Middle frontal gyrus (tissue), 1 donor: ENCODE data around the gene NGB.
"Not testable (repeated sequence)": the region's sequence is repeated elsewhere in the genome, so short reads cannot be mapped to it uniquely, and the experiment has no call there.

Experiments
- DNase-seq: peaks from one replicate; pipeline ENCODE4 v3.0.0-alpha.2; 2015; ENCODE audit warnings: low spot score; ENCODE audit errors: extremely low spot score

Gene NGB

DNA sequence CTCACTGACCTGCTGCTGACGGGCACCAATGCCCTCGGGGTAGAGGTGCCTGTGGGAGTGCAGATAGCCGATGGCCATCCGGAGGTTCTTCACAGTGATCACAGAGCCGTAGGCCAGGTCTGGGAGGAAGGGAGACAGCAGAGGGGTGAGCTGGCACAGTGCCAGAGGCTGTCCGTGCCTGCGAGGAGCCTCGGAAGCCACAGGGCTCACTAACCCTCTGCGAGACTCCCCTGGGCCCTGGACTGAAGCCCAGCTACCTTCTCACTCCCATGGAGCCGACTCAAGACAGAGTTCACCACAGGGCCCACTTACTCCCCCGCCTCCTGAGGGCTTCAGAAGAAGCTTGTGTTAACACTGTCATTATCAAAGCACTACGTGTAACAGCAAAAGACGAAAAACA, 25.1 kb upstream of the NGB start:
- no peak for DNase-seq

DNA sequence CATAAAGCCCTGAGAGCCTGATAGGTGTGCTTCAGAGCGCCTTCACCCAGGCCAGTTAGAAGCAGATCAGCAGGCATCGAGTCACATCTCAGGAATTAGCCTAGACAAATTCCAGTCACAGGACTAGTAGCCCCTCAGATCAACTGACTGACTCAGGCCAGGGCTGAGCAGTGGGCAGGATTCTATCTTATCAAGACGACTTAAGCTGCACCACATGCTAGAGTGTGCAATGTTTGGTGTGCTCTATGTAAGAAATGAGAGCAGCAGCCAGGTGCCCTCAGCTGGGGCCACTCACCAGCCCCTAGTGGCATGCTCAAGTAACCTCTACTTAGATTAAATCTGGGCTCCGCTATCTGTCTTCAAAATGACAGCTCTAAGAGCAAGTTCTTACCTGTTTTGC, 19.7 kb upstream of the NGB start:
- DNase-seq = no peak

DNA sequence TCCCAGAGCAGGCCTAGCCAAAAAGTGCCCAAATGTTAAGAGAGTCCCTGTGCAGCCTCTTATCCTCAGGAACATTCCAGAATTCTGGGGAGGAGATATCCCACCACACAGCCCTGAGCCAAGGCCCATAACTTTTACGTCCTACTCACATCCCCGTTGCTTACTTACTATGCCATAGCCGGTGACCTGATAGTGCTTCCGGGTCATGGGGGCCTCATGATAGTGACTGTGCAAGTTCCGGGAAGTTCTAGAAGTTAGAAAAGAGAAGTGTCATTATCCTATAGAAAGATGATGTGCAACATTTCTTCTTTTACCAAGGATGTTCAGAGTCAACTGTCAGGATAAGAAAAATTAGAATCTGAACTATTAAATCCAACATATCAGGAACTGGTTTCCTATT, 15.6 kb upstream of the NGB start:
- DNase-seq = no peak

DNA sequence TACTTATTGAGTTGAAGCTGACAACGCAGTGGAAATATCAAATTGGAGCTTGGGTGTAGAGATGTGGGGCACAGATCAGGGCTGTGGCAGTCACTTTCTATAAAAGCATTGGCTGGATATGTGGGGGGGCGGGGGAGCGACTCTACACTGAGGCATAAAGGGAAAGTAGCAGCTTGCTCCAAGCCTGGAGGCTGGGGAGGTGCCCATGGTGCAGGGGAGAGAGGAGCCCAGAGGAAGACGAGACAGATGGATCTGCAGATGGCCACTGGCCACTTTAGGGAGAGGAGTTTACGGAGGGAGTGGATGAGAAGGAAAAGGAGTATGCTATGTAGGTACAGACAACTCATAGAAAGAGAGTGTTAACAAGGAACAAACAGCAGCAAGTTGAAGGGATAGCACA, 13.5 kb upstream of the NGB start:
- DNase-seq = peak; percentile 43

DNA sequence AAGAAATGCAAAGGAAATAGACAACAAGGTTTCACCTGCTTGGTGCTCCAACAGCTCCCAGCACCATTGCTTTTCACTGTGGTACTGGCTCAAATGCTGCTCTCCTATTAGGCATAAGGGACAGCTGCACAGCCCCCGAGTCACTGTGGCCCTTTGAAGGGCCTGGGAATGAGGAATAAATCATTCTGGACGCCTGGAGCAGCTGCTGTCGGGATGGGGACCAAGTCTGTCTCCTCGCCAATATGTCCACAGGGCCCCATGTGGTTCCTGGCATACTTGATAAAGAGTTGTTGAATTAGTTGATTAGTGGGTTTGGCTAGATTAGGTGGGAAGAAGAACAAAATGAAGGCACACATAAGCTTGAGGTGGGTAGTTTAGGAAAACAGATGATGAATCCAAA, 13.1 kb upstream of the NGB start:
- no peak for DNase-seq

DNA sequence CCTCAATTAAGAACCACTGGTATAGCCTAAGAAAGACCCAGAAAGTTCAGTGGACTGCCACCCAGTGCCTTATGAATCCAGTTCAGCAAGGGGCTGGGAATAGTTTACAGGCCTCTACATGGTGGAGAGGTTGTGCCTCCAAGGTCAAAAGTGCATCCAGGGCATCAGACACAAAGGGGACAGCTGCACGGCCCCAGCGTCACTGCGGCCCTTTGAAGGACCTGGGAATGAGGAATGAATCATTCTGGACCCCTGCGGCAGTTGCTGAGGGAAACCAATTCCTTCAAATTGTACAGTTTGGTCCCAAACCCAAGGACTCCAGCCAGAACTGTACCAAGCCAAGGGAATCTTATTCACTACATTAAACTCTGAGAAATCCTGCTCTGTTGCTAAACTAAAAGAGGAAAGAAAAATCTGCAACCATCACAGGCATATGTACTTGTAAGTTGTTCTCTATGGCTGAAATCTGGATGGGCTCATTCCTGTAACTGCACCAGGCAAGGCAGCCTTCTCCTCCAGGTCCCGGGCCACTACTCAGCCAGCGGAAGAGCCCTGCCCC, 10.9 kb upstream of the NGB start:
- DNase-seq = no peak

DNA sequence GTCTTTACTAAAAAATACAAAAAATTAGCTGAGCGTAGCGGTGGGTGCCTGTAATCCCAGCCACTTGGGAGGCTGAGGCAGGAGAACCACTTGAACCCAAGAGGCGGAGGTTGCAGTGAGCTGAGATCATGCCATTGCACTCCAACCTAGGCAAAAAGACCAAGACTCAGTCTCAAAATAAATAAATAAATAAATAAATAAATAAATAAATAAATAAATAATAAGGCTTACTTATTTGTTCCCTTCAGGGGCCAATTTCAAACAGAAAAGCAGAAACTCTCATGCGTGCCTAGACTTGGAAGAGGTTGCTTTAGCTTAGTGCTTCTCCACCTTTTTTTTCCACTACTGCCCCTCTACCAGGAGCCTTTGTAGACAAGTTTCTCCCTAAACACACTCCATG, 9.9 kb upstream of the NGB start:
- DNase-seq = not testable (repeated sequence)

DNA sequence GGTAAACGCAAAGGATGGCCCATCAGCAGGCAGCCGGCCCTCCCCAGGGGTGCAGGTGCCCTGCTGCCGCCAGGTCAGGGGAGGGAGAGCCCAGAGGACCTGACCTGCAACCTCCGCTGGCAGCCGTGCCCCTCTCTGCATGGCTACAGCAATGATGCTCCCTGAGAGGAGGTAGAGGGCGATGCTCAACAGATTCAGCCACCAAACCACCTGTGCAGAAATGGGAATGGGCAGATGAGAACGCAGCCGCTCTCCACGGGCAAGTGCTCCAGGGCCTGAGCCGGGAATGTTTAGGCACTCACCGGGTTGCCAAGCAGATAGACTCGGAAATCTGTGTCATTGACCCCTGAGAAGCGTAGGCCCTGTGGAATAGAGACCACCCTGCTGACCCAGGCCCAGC, 8.7 kb upstream of the NGB start:
- DNase-seq = no peak

DNA sequence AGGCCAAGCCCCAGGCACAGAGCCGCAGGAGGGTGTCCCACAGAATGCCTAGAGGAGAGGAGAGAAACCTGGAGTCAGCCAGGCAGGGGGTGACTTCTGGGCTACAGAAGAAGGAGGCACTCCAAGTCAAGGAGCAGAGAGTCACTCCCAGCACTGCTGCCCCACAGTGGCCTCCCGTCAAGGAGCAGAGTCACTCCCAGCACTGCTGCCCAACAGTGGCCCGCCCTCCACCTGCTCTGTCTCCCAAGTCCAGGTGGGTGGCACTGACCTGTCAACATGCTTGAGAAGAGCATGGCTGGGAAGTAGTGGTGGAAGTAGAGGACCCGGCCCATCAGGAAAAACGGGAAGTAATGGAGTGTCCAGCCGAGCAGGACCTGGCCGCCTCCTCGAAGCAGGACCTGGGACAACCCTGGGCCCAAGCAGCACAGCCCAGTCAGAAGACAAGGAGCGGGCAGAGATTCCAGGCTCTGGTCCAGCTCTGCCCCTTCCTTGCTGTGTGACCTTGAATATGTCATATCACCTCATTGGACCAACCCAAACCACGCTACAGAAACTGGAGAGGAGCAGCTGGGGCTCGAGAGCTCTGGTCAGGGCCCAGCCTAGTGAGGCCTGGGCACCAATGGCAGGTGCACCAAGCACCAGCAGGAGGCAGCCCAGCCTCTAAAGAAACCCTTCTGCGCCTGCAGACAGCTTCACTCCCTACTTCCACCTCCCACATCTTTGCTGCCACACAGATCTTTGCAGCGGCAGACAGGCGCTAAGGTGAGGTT, 7.6 kb upstream of the NGB start:
- no peak for DNase-seq

DNA sequence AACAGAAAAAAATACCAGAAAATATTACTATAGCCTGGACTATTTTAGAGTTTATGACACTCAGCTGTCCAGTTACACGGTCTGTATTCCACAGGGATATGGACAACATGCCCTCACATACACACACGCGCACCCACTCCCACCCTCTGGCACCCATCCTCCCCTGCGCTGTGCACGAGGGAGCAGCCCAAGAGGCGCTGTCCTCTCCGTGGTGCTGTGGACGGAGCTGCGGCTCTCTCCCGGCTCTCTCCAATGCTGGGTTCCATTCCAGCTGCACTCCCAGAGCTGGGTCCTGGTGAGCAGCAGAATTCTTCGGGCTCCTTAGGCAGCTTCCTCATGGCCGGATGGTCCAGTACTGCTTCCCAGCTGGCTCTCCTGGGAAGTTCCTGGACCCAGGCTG, 6.0 kb upstream of the NGB start:
- DNase-seq = no peak

DNA sequence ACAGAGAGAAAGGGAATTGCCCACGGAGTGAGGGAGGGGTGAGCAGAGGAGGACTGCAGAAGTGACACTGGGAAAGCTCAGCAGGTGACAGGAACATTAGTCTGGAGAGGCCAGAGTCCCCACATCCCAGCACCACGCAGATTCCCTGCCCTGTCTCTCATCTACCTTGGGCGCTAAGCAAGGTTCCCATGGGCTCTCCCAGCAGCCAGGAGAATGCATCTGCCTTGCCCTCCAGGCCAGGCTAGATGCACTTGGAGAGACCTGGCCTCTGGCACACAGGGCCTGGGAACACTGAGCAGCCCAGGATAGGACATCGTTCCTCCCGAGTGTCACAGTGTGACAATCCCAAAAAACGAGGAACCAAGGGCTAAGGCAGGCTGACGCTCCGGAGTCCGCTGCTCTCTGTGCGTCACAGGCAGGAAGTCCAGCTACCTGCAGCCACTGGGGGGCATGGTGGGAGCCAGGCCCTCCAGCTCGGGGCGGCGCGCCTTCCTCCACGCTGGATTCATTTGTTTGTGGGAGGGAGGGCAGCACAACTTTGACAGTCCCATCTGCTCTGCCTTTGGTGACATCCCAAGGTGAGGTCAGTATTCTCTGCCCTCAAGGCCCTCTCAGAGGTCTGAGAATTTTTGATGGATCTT, 5.4 kb upstream of the NGB start:
- no peak for DNase-seq

DNA sequence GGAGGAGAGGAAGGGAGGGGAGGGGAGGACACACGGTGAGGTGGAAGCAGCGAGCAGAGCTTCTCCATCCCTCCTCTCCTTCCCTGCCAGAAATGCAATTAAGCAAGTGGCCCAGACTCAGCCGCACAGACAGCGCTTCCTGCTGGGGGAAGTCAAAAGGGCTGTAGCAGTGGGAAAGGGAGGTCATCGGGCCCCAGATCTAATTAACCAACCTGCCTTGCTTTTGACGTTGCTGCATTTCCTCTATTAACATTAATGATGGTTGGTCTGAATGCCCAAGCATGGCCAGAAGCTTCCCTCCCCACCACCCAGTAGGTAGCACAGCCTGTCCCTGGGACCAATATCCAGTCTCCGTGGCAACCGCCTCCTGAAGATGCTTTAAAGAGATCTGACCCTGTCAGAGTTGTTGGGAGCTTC, 4.6 kb upstream of the NGB start:
- no peak for DNase-seq

DNA sequence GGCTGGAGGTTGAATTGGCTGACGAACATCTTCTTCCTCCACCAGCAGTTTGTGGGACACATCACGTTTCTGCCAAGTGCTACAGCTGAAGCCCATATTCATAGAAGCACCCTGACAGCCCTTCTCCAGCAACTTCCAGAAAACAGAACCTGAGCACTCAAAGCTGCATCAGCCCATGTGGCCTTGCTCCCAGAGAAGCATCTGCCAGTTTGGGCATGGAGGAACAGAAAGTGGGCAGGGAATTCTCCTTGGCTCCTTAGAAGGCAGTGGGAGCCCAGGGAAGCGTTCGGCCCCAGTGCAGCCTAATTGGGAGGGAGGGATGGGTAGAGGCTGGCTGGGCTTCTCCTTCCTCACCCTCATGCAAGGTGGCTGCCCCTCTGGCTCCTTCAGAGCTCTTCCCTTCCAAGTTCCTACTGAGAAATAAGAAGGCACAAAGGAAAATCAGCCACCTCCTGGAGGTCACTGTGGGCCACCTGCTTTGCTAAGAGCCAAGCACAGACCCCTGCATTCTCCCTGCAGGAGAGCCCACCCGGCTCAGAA, 4.1 kb upstream of the NGB start:
- DNase-seq = no peak

DNA sequence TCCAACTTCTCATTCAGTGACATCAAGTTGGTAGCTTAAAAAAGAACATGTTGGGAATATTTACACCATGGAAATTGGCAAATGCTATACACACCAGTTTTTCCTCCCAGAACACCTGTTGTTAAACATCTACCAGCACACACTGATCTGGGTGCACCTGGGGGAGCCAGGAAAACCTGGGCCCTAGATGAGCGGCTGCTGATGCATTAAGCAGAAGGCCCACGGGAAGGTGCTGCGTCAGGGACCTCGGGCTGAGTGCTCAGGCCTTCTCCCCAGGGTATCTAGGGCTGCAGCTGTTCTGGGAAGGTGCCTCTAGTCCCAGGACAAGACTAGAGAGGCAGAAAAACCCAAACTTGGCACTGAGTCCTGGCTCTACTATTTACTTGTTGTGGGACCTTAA, 2.8 kb upstream of the NGB start:
- DNase-seq = no peak

DNA sequence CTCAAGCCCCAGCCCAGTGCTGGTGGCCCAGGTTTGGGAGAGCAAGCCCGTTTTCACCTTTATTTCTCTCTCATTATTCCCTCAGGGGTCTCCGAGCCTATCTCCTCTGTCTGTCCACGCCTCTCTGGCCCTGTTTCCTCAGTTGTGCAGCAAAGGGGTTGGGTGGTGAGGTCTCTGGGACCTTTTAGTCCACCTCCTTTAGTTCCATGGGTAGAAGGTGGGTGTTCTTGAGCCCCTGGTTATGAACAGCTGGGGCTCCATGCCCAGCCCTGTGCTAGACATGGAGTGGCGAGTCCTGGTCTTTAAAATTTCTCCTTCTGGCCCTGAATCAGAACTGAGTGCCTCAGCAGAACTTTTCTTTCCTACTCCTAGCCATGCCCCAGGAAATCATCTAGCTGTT, 1.3 kb upstream of the NGB start:
- DNase-seq = no peak

DNA sequence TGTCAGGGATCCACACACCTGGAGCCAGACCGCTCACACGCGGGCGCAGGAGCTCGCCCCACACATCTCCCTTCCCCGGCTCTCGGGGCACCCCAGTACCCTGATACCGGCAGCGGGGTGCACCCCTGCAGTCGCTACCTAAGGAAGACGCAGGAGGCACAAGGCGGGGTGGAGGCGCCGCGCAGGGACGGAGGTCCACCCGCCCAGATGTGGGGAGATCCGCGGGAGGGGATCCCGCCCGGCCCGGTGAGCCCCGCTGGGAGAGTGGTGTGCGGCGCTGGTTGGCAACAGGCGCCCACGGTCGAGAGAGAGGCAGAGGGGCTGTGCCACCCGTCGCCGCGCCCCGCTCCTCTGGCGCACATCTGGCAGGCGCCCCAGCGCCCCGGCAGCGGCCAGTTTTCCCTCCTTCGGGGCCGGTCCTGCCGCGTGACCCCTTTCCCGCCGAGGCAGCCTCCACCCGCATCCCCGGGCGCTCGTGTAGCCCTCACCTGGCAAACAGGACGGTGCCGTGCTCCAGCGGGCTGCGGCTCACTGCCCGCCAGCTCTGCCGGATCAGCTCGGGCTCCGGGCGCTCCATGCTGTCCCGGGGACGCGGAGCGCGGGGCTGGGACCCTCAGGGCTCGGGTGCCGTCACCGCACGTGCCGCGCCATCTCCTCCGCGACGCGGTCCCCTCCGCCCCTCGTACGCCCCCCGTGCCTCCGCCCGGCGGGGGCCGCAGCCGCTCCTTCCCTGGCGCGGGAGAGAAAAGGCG, 469 bp downstream of the NGB start:
- DNase-seq = no peak

DNA sequence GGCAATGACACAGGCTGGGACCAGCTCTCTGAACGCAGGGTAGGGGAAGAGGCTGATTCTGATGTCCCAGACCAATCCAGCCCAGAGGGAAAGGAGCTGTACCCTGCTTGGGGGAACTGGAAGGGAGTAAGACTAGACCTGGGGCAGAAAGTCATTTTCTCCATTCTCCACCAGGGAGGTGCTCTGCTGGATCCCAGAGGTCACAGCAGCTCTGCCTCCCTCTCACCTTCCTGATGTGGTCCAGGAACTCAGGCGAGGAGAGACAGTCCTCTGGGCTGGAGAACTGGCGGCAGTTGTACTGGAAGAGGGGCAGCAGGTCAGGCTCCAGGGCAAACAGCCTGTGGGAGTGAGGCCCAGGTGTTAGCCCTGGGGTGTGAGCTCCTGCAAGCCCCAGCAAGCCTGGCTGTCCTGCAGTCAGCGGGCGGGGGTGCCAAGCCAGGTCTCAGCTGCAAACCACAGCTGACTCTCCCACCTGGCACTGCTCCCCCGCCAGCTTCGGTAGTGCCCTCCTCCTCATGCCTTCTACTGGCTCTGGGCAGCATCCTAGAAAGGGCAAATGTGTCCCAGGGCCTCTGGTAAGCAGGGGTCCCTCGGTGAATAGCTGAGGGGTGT, 1.9 kb downstream of the NGB start:
- DNase-seq = no peak

DNA sequence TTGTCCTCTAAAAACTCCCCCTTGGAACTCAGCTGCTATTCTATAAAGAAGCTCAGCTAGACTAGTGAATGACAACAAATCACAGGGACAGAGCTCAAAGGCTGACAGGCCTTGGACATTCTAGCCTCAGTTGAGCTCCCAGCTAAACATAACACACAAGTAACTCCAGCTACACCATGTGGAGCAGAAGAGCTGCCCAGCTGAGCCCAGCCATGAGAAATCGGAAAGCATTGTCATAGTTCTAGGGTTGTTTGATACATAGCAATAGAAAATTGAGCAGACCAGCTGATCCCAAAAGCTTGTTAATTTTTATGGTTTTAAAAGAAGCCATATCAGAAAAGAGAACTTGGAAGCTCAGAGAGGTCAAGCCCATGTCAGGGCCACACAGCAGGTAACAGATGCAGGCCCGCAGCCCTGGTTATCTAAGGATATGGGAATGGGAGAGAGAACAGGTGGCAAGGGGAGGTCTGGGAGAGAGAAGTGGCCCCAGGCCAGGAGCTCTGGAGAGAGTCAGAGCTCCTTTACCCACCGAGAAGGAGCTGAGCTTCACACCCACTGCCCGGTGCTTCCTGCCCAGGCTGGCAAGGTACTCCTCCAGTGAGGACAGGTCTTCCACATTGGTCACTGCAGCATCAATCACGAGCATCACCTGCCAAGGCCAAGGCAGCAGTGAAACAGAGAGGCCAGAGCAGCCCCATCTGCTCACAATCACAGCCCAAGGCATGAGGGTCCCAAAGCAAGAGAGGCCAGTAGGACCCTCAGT, 2.9 kb downstream of the NGB start:
- no peak for DNase-seq

DNA sequence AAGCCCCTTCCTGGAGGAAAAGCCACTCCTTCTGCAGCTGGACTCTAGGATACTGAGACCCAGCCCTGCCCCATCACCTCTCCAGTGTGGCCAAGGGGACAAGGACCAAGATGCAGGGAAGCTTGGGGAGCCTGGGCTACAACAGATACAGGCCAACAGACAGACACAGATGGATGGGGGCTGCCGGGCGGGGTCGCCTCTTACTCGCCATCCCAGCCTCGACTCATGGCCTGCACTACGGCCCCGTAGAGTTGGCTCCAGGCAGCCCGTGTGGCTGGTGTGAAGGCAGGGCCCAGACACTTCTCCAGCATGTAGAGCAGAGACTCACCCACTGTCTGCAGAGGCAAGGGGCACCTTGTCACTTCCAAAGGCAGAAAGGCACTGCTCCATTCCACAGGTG, 4.7 kb downstream of the NGB start:
- no peak for DNase-seq

DNA sequence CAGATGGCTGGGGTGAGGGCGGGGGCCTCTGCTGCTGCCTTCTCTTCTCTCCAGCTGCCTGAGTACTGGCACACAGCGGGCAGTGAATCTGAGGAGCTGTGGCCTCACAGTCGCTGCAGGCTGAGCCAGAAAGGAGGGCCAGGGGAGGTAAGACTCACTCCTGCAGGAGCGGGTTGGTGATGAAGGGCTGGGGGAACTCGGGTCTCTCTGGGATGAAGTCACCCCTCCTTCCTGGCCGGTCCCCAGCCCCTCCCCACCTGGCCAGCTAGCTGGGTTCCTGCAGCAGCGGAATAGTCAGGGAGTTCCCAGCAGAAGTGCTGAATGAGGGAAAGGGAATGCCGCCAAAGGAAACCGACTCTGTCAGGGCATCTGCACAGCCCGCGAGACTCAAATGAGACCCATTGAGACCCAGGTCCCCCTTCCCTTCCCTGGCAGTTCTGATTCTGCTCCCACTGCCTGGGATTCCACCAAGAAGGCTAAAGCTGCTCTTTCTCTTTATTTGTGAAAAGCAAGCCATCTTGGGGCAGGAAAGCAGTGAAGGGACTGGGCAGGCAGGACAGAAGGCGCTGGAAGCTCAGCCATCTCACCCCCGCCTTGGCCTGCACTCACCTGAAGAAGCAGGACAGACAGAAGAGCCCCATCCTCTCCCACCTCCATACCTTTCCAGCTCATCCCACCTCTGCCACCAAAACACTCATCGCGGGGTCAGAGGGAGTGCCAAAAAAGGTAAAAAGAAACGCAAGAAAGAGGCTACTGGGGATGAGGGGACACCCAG, 5.3 kb downstream of the NGB start:
- no peak for DNase-seq
